GM21367 (cell line): ENCODE results near the gene MTIF2.
"Not testable (repeated sequence)": the region's sequence is repeated elsewhere in the genome, so short reads cannot be mapped to it uniquely, and the experiment has no call there.

Source experiments
- ATAC-seq: cut with Tn5 transposase; IDR thresholded peaks from one replicate; pipeline ENCODE4 v1.9.1; 2021; ENCODE audit not compliant: unreplicated experiment

MTIF2 gene

GRCh38 chr2:55242617-55243016, 26.4 kb downstream of the MTIF2 start:
- ATAC-seq: no peak

- ATAC-seq: not testable (repeated sequence)
These were observed 27.4 kb downstream of the MTIF2 start for GRCh38 chr2:55241582-55241981.

- ATAC-seq: no peak
These were observed 29.3 kb downstream of the MTIF2 start for GRCh38 chr2:55239656-55240222.

- ATAC-seq: no peak
These were observed 32.0 kb downstream of the MTIF2 start for GRCh38 chr2:55236992-55237543.

GRCh38 chr2:55235724-55236538, 33.1 kb downstream of the MTIF2 start:
- no peak for ATAC-seq

- no peak for ATAC-seq
These were observed 35.4 kb downstream of the MTIF2 start for GRCh38 chr2:55233658-55233940.

GRCh38 chr2:55232863-55233657, 36.0 kb downstream of the MTIF2 start:
- no peak for ATAC-seq

- ATAC-seq: peak; percentile 93
These were observed 36.8 kb downstream of the MTIF2 start, which contains the start of the genes CLHC1 and RPS27A for GRCh38 chr2:55232084-55232862. TSS of gene CLHC1 (minus strand) at chr2:55232293. CDS start at chr2:55222411, 9,882 bp downstream. TSS of gene RPS27A (plus strand) at chr2:55232688. CDS start at chr2:55232825, 137 bp downstream.

- ATAC-seq: no peak
These were observed 37.4 kb downstream of the MTIF2 start for GRCh38 chr2:55231546-55232083.

- ATAC-seq: no peak
These were observed 38.5 kb downstream of the MTIF2 start for GRCh38 chr2:55230551-55230950.

GRCh38 chr2:55229221-55229620, 39.8 kb downstream of the MTIF2 start:
- no peak for ATAC-seq

- no peak for ATAC-seq
These were observed 40.8 kb downstream of the MTIF2 start for GRCh38 chr2:55228226-55228563.

GRCh38 chr2:55227437-55228225, 41.4 kb downstream of the MTIF2 start:
- ATAC-seq: not testable (repeated sequence)

GRCh38 chr2:55225481-55226020, 43.5 kb downstream of the MTIF2 start:
- no peak for ATAC-seq

GRCh38 chr2:55224761-55225261, 44.2 kb downstream of the MTIF2 start:
- ATAC-seq: no peak

- no peak for ATAC-seq
These were observed 44.9 kb downstream of the MTIF2 start for GRCh38 chr2:55223958-55224760.

- ATAC-seq: no peak
These were observed 55.2 kb downstream of the MTIF2 start for GRCh38 chr2:55213822-55214221.

- no peak for ATAC-seq
These were observed 64.1 kb downstream of the MTIF2 start for GRCh38 chr2:55204950-55205349.
